Hepatic stellate cell (primary cell): ENCODE measurements around the gene DCAF15.
A peak's percentile ranks its signal among the peaks of the same experiment; 100 is the strongest.

Experiments
- DNase-seq: peaks from one replicate; pipeline ENCODE4 v3.0.0; 2011; ENCODE audit warnings: low spot score

The DCAF15 gene

DNA sequence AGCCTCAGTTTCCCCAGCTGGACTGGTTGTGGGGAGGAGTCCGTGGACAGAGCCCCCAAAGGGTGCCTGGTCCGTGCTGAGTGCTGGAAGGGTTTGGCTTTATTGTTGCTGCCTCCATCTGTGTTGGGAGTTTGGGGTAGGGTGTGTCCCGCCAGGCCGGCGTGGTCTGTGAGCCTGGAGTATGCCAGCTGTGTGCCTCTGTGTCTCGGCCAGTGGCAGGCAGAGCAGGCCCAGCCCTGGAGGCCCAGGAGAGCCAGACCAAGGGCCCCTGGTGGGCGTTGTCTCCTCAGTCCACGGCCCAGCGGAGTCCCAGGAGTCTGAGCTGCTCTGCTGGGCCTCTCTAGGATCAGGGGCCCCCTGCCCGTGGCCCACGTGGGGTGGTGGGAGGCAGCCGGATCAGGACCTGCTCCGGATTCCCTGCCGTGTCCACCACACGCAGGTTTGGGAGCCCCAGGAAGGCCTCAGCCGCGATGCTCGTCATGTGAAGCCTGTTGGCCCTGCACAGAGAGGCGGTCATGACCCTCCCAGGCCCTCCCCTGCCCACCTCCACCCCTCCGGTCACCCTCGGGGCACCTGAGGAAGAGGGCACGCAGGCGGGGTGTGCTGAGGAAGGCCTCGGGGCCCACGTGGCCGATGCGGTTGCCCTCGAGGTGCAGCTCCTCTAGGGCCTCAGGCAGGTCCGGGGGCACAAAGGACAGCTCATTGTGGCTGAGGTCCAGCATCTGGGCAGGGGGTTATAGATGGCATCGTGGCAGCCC, 20.7 kb upstream of the DCAF15 start:
- no peak for DNase-seq

- no peak for DNase-seq
These were observed 20.1 kb upstream of the DCAF15 start for GRCh38 chr19:13932149-13932637.

GRCh38 chr19:13932911-13933393, 19.4 kb upstream of the DCAF15 start:
- DNase-seq: no peak

GRCh38 chr19:13934785-13935109, 17.6 kb upstream of the DCAF15 start:
- no peak for DNase-seq

DNA sequence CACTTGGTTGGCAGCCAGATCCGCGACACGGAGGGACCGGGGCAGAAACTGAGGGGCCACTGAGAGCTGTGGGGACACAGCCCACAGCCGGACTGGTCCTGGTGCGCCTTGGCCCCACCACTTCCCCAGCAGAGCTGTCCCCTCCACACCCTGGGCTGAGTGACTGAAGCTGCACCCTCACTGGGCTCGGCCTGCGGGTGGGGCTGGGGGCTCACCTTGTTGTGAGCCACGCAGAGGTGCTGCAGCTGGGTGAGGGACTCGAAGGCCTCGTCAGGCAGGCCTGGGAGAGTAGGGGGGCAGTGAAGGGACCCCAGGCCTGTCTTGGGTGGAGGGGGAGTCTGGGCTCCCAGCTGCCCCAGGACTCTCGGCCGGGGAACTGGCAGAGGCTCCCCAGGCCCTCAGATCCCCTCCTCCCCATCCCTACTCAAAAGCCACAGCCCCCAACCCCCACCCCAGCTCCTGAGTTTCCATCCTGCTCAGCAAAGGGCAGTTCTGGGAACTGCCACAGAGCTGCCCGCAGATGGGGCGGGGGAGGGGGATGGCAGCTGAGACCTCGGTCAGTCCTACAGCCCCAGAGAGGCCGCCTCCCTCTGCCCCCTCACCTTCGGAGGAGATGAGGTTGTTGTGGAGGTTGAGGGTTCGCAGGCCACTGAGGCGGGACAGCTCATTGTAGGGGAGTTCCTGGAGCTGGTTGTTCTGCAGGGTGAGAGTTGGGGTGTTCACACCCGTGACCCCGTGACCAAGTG, 16.4 kb upstream of the DCAF15 start:
- no peak for DNase-seq

DNA sequence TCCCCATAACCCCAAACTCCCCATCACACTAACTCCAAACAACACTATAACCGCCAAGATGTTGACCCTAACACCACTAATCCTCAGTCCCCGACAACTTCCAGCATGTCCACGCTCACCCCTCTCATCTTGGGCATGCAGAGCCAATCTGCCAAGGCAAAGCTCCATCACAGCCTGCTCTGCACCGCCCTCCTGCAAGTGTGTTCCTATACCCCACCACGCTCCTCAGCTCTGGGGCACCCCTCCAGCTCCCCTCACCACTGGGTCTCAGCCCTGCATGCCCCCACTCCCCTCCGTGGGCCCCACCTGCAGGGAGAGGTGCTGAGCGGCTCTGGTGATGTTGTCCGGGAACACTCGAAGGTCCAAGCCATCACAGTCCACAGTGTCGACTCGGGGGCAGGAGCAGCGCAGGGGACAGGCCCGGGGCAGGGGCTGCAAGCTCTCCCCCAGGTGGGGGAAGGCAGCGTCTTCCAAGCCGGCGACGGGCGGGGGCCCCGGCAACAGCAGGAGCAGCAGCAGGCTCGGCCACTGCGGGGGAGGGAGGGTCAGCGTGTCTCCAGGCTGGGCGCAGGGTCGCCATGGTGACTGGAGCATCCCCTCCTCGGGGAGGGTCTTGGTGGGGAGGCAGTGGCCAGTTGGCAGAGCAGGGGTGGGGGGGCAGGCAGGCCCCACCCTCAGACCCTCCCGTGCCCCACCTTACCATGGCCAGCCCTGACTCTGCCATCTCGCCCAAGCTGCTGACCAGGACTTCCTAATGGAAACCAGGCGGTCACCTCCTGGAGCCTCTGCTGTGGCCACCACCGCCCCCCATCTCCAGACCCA, 14.6 kb upstream of the DCAF15 start:
- no peak for DNase-seq

- peak; percentile 91 for DNase-seq
These were observed 13.8 kb upstream of the DCAF15 start, which contains the start of gene PODNL1 for GRCh38 chr19:13938301-13939064. Gene PODNL1, minus strand, starts transcription at chr19:13938417. Its CDS starts 236 bp downstream, at chr19:13938181.

DNA sequence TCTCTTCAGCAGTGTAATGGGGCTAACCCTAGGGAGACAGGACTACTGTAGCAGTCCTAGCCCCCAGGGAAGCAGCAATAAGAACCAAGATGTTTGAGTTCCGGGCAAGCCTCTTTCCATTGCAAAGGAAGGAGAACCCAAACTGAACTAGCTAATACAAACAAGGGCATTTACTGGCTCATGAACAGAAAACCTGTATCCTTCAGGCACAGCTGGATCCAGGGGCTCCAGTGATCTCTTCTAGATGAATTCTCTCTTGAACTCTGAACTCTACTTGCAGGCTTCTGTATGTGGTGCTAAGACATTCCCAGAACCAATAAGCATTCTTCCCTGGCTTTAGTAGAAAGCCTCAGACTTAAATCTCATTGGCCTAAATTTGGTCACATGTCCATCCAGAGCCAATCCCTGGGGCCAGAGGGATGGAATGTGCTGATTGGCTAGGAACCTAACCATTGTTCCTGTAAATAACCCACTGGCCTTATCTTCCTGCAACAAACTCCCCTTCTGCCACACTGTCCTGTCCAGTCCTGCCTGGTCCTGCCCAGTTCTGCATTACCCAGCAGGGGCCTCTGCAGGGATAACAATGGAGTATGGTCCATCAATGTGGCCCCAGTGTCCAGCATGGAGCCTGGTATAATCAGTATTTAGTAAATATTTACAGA, 10.2 kb upstream of the DCAF15 start:
- DNase-seq: no peak

- DNase-seq: no peak
These were observed 5.9 kb upstream of the DCAF15 start for GRCh38 chr19:13946414-13946813.

GRCh38 chr19:13951043-13951442, 1.3 kb upstream of the DCAF15 start:
- DNase-seq: no peak

DNA sequence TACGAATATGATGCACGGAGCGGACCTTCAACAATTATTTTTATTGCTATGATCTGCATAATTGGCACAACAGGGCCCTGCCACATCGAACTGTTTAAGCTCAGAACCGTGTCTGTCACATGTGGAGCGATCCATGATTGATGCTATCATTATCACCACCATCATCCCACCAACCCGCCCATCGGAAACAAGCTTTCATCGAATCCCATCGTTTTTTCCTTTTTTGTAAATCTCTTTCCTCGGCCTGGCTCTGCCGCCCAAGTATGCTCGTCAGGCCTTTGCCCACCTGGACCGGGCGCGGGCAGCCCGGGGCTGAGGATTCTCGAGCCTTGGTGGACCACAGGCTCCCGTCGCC, 533 bp upstream of the DCAF15 start:
- no peak for DNase-seq

- peak; percentile 86 for DNase-seq
These were observed 722 bp downstream of the DCAF15 start for GRCh38 chr19:13952931-13953531.

DNA sequence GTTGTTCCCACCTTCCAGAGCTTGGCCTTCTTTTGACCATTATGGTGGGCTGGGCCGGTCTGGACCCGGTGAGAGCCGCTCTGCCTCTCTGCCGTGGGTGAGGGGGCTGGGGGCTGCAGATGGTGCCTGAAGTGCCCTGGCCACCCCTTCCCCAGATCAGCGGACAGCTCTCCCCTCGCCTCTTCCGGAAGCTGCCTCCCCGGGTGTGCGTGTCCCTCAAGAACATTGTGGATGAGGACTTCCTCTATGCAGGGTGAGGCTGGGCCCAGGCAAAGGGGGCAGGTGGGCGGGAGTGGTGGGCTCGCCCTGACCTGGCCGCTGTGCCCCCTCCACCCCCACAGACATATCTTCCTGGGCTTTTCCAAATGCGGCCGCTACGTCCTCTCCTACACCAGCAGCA, 1.9 kb downstream of the DCAF15 start:
- DNase-seq: no peak

- no peak for DNase-seq
These were observed 3.5 kb downstream of the DCAF15 start for GRCh38 chr19:13955662-13956364.

- DNase-seq: no peak
These were observed 4.0 kb downstream of the DCAF15 start for GRCh38 chr19:13956365-13956744.

- no peak for DNase-seq
These were observed 4.7 kb downstream of the DCAF15 start for GRCh38 chr19:13957051-13957450.

DNA sequence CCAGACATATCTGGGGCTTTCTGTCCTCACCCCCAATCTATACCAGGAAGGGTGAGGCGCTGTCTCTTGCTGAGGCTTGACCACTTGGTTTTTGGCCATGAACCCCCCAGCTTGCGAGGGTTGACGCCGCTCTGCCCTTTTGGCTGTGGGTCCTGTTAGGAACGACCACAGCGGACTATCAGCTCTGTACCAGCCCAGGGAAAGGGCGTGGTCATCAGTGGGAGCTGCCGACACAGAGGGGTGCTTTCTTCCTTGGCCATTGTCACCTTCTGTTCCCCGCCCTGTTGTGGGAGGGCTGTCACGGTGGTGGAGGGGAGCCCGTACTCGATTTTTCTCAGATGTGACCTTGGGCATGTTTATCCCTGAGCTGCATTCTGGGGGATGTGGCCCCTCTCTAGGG, 5.7 kb downstream of the DCAF15 start:
- no peak for DNase-seq

DNA sequence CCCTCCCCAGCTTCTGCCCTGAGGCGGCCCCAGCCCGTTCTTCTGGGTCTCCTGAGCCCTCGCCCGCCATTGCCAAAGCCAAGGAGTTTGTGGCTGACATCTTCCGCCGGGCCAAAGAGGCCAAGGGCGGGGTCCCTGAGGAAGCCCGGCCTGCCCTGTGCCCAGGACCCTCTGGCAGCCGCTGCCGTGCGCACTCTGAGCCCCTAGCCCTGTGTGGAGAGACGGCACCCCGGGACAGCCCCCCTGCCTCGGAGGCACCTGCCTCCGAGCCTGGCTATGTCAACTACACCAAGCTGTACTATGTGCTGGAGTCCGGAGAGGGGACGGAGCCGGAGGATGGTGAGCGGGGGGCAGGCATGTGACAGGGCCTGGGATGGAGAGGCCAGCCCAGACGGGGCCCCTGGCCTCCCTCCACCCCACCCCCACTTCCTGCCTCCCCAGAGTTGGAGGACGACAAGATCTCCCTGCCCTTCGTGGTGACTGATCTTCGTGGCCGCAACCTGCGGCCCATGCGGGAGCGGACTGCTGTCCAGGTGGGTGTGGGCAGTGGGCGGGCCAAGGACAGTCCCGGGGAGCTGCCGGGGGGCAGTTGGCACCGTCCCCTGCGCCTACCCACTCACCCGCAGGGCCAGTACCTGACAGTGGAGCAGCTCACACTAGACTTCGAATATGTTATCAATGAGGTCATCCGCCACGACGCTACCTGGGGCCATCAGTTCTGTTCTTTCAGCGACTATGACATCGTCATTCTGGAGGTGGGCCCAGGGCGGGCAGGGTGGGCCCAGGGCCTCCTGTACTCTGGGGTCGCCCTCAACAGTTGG, 7.0 kb downstream of the DCAF15 start:
- DNase-seq: no peak
